ENCODE measurements around the gene FCGR3A.
"Not testable (repeated sequence)": the region's sequence is repeated elsewhere in the genome, so short reads cannot be mapped to it uniquely, and the experiment has no call there.

DNA sequence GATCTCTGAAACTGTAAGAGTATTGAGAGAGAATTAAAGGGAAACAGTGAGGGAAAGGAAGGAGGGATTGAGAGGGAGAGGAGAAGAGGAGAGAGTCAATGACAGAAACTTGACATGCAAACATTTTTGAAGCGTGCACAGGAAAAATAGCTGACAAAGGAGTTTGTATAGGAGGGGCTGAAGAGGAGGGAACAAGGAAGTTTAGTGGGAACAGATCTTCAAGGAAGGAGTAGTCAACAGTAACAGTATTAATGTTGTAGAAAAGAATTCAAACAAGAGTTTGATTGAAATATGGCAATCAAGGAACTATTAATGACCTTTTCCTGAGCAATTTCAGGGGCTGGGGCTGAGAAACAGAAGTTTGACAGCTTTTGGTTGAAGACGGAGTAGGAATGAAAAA, 4.0 kb upstream of the FCGR3A start:
- TF ChIP-seq, protein P1, sequence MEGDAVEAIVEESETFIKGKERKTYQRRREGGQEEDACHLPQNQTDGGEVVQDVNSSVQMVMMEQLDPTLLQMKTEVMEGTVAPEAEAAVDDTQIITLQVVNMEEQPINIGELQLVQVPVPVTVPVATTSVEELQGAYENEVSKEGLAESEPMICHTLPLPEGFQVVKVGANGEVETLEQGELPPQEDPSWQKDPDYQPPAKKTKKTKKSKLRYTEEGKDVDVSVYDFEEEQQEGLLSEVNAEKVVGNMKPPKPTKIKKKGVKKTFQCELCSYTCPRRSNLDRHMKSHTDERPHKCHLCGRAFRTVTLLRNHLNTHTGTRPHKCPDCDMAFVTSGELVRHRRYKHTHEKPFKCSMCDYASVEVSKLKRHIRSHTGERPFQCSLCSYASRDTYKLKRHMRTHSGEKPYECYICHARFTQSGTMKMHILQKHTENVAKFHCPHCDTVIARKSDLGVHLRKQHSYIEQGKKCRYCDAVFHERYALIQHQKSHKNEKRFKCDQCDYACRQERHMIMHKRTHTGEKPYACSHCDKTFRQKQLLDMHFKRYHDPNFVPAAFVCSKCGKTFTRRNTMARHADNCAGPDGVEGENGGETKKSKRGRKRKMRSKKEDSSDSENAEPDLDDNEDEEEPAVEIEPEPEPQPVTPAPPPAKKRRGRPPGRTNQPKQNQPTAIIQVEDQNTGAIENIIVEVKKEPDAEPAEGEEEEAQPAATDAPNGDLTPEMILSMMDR (IDR thresholded peaks at IDR 0.05; ENCODE audit: insufficient read depth, low read length), result not testable (repeated sequence)
- not testable (repeated sequence) for TF ChIP-seq POLR2AphosphoS5 (IDR thresholded peaks at IDR 0.05; ENCODE audit: low read depth); GABPA (IDR thresholded peaks at IDR 0.05; ENCODE audit: low read depth); SPI1 (IDR thresholded peaks at IDR 0.05; ENCODE audit: borderline replicate concordance, low read depth)
- TF ChIP-seq, protein P2, sequence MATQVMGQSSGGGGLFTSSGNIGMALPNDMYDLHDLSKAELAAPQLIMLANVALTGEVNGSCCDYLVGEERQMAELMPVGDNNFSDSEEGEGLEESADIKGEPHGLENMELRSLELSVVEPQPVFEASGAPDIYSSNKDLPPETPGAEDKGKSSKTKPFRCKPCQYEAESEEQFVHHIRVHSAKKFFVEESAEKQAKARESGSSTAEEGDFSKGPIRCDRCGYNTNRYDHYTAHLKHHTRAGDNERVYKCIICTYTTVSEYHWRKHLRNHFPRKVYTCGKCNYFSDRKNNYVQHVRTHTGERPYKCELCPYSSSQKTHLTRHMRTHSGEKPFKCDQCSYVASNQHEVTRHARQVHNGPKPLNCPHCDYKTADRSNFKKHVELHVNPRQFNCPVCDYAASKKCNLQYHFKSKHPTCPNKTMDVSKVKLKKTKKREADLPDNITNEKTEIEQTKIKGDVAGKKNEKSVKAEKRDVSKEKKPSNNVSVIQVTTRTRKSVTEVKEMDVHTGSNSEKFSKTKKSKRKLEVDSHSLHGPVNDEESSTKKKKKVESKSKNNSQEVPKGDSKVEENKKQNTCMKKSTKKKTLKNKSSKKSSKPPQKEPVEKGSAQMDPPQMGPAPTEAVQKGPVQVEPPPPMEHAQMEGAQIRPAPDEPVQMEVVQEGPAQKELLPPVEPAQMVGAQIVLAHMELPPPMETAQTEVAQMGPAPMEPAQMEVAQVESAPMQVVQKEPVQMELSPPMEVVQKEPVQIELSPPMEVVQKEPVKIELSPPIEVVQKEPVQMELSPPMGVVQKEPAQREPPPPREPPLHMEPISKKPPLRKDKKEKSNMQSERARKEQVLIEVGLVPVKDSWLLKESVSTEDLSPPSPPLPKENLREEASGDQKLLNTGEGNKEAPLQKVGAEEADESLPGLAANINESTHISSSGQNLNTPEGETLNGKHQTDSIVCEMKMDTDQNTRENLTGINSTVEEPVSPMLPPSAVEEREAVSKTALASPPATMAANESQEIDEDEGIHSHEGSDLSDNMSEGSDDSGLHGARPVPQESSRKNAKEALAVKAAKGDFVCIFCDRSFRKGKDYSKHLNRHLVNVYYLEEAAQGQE (IDR thresholded peaks at IDR 0.05; ENCODE audit: insufficient replicate concordance, low read depth), result not testable (repeated sequence)

Measured in HL-60 (cell line).